ENCODE results near the gene ZNF496. TPM values are rescaled to one million over a fixed set of nuclear protein-coding genes. Genes with fewer than 3 reads are reported as not detected.
"Not testable (repeated sequence)": the region's sequence is repeated elsewhere in the genome, so short reads cannot be mapped to it uniquely, and the experiment has no call there.

Gene ZNF496
- total and polyA plus RNA-seq, 2 experiments from 2014 or later, result 6.7 to 21.0 TPM

- Histone ChIP-seq H3K4me2 (ENCODE audit: unreplicated experiment) (no peak overlapping the region), H3K9ac (no peak overlapping the region), H2AFZ (no peak overlapping the region), H3K36me3 (ENCODE audit: low read depth) (no peaks in the 10 kb centered on the region), H3K9me2 (ENCODE audit: insufficient read depth) (no peaks in the 10 kb centered on the region), H3K27ac (no peak overlapping the region), H4K20me1 (ENCODE audit: insufficient read depth) (no peaks in the 10 kb centered on the region), H3K9me3 (ENCODE audit: low read depth) (no peaks in the 10 kb centered on the region), H3K4me1 (ENCODE audit: insufficient read depth) (no peaks in the 10 kb centered on the region), H3K79me2 (ENCODE audit: insufficient read depth) (no peaks in the 10 kb centered on the region), H3F3A (ENCODE audit: insufficient read depth) (no peaks in the 10 kb centered on the region), H3K27me3 (replicated peaks; ENCODE audit: insufficient read depth) (no peaks in the 10 kb centered on the region), H3K4me3 (no peak overlapping the region)
- no peak for DNase-seq
- no peak for TF ChIP-seq EZH2phosphoT487 (IDR thresholded peaks at IDR 0.05; ENCODE audit: insufficient read depth, low read depth)
- no peak for TF ChIP-seq EZH2 (IDR thresholded peaks at IDR 0.05; ENCODE audit: insufficient read depth, poor library complexity, severe bottlenecking)
- 8 to 17% methylated on average over 1 of the region's 1 CpG for WGBS, 2 experiments (ENCODE audit: low coverage in 1 of 2, low lambda C conversion rate in 2 of 2, missing lambda C conversion rate in 2 of 2)
- in situ Hi-C loops (cut with MboI), result no loop called here
Measured at GRCh38 chr1:247273013-247273412, 58.7 kb downstream of the ZNF496 start.

GRCh38 chr1:247270003-247270402 is 61.7 kb downstream of the ZNF496 start:
- no peak overlapping the region for H3K4me3 ChIP-seq
- in situ Hi-C loops (cut with MboI), result no loop called here
- TF ChIP-seq EZH2 (IDR thresholded peaks at IDR 0.05; ENCODE audit: insufficient read depth, poor library complexity, severe bottlenecking), result no peak
- TF ChIP-seq EZH2phosphoT487 (IDR thresholded peaks at IDR 0.05; ENCODE audit: insufficient read depth, low read depth), result no peak
- no peak overlapping the region for H3K27ac ChIP-seq
- 0% methylated on average over 1 of the region's 1 CpG for WGBS, 2 experiments (ENCODE audit: low coverage in 1 of 2, low lambda C conversion rate in 2 of 2, missing lambda C conversion rate in 2 of 2)
- no peaks in the 10 kb centered on the region for H3K9me2 ChIP-seq (ENCODE audit: insufficient read depth)
- no peaks in the 10 kb centered on the region for H3K36me3 ChIP-seq (ENCODE audit: low read depth)
- no peaks in the 10 kb centered on the region for H3K4me1 ChIP-seq (ENCODE audit: insufficient read depth)
- H3K79me2 ChIP-seq (ENCODE audit: insufficient read depth), result no peaks in the 10 kb centered on the region
- H4K20me1 ChIP-seq (ENCODE audit: insufficient read depth), result no peaks in the 10 kb centered on the region
- DNase-seq, result no peak
- no peak overlapping the region for H2AFZ ChIP-seq
- no peaks in the 10 kb centered on the region for H3K9me3 ChIP-seq (ENCODE audit: low read depth)
- H3K4me2 ChIP-seq (ENCODE audit: unreplicated experiment), result no peak overlapping the region
- no peak overlapping the region for H3K9ac ChIP-seq
- H3K27me3 ChIP-seq (replicated peaks; ENCODE audit: insufficient read depth), result no peaks in the 10 kb centered on the region
- H3F3A ChIP-seq (ENCODE audit: insufficient read depth), result no peaks in the 10 kb centered on the region

- Histone ChIP-seq H3K4me1 (ENCODE audit: insufficient read depth) (no peaks in the 10 kb centered on the region), H2AFZ (no peak overlapping the region), H3F3A (ENCODE audit: insufficient read depth) (no peaks in the 10 kb centered on the region), H4K20me1 (ENCODE audit: insufficient read depth) (no peaks in the 10 kb centered on the region), H3K9me2 (ENCODE audit: insufficient read depth) (no peaks in the 10 kb centered on the region), H3K79me2 (ENCODE audit: insufficient read depth) (no peaks in the 10 kb centered on the region), H3K9me3 (ENCODE audit: low read depth) (no peaks in the 10 kb centered on the region), H3K4me3 (no peak overlapping the region), H3K9ac (no peak overlapping the region), H3K36me3 (ENCODE audit: low read depth) (no peaks in the 10 kb centered on the region), H3K27ac (no peak overlapping the region), H3K27me3 (replicated peaks; ENCODE audit: insufficient read depth) (no peaks in the 10 kb centered on the region), H3K4me2 (ENCODE audit: unreplicated experiment) (no peak overlapping the region)
- DNase-seq, result no peak
- no peak for TF ChIP-seq EZH2 (IDR thresholded peaks at IDR 0.05; ENCODE audit: insufficient read depth, poor library complexity, severe bottlenecking)
- no peak for TF ChIP-seq EZH2phosphoT487 (IDR thresholded peaks at IDR 0.05; ENCODE audit: insufficient read depth, low read depth)
- in situ Hi-C loops (cut with MboI), result no loop called here
Measured at GRCh38 chr1:247269133-247269532, 62.5 kb downstream of the ZNF496 start.

GRCh38 chr1:247268390-247269045 is 63.1 kb downstream of the ZNF496 start:
- Histone ChIP-seq H3K9ac (no peak overlapping the region), H3K4me2 (ENCODE audit: unreplicated experiment) (no peak overlapping the region), H3K9me3 (ENCODE audit: low read depth) (no peaks in the 10 kb centered on the region), H3K9me2 (ENCODE audit: insufficient read depth) (no peaks in the 10 kb centered on the region), H3K4me3 (no peak overlapping the region), H3K4me1 (ENCODE audit: insufficient read depth) (no peaks in the 10 kb centered on the region), H2AFZ (no peak overlapping the region), H3F3A (ENCODE audit: insufficient read depth) (no peaks in the 10 kb centered on the region), H3K79me2 (ENCODE audit: insufficient read depth) (no peaks in the 10 kb centered on the region), H3K27ac (no peak overlapping the region), H3K27me3 (replicated peaks; ENCODE audit: insufficient read depth) (no peaks in the 10 kb centered on the region), H3K36me3 (ENCODE audit: low read depth) (no peaks in the 10 kb centered on the region), H4K20me1 (ENCODE audit: insufficient read depth) (no peaks in the 10 kb centered on the region)
- no peak for DNase-seq
- TF ChIP-seq EZH2phosphoT487 (IDR thresholded peaks at IDR 0.05; ENCODE audit: insufficient read depth, low read depth), result no peak
- TF ChIP-seq EZH2 (IDR thresholded peaks at IDR 0.05; ENCODE audit: insufficient read depth, poor library complexity, severe bottlenecking), result no peak
- in situ Hi-C loops (cut with MboI), result no loop called here
- 22 to 36% methylated on average over 2 of the region's 2 CpGs for WGBS, 2 experiments (ENCODE audit: low coverage in 1 of 2, low lambda C conversion rate in 2 of 2, missing lambda C conversion rate in 2 of 2)

GRCh38 chr1:247266053-247266452 is 65.6 kb downstream of the ZNF496 start:
- H3K4me3 ChIP-seq, result no peak overlapping the region
- no peak overlapping the region for H3K27ac ChIP-seq
- H2AFZ ChIP-seq, result no peak overlapping the region
- H3K79me2 ChIP-seq (ENCODE audit: insufficient read depth), result no peaks in the 10 kb centered on the region
- H3K9me3 ChIP-seq (ENCODE audit: low read depth), result no peaks in the 10 kb centered on the region
- H3K36me3 ChIP-seq (ENCODE audit: low read depth), result no peaks in the 10 kb centered on the region
- in situ Hi-C loops (cut with MboI), result no loop called here
- no peak overlapping the region for H3K9ac ChIP-seq
- H3K4me2 ChIP-seq (ENCODE audit: unreplicated experiment), result no peak overlapping the region
- no peaks in the 10 kb centered on the region for H3K27me3 ChIP-seq (replicated peaks; ENCODE audit: insufficient read depth)
- no peaks in the 10 kb centered on the region for H3K9me2 ChIP-seq (ENCODE audit: insufficient read depth)
- peak; percentile 26 for DNase-seq
- TF ChIP-seq EZH2phosphoT487 (IDR thresholded peaks at IDR 0.05; ENCODE audit: insufficient read depth, low read depth) (no peak), EZH2 (IDR thresholded peaks at IDR 0.05; ENCODE audit: insufficient read depth, poor library complexity, severe bottlenecking) (no peak)
- no peaks in the 10 kb centered on the region for H3F3A ChIP-seq (ENCODE audit: insufficient read depth)
- H3K4me1 ChIP-seq (ENCODE audit: insufficient read depth), result no peaks in the 10 kb centered on the region
- WGBS, 2 experiments (ENCODE audit: low coverage in 1 of 2, low lambda C conversion rate in 2 of 2, missing lambda C conversion rate in 2 of 2), result 48 to 59% methylated on average over 5 of the region's 5 CpGs
- H4K20me1 ChIP-seq (ENCODE audit: insufficient read depth), result no peaks in the 10 kb centered on the region

- H3K4me2 ChIP-seq (ENCODE audit: unreplicated experiment); H3K4me3 ChIP-seq; H3K9me3 ChIP-seq (ENCODE audit: low read depth); in situ Hi-C loops (cut with MboI); H3F3A ChIP-seq (ENCODE audit: insufficient read depth); H2AFZ ChIP-seq; H3K27me3 ChIP-seq (replicated peaks; ENCODE audit: insufficient read depth); H3K27ac ChIP-seq; H3K79me2 ChIP-seq (ENCODE audit: insufficient read depth); H3K9me2 ChIP-seq (ENCODE audit: insufficient read depth); H3K4me1 ChIP-seq (ENCODE audit: insufficient read depth); H3K9ac ChIP-seq; DNase-seq; H3K36me3 ChIP-seq (ENCODE audit: low read depth); H4K20me1 ChIP-seq (ENCODE audit: insufficient read depth): not testable (repeated sequence)
- 16 to 26% methylated on average over 1 of the region's 1 CpG for WGBS, 2 experiments (ENCODE audit: low coverage in 1 of 2, low lambda C conversion rate in 2 of 2, missing lambda C conversion rate in 2 of 2)
Measured at GRCh38 chr1:247255772-247256171, 75.9 kb downstream of the ZNF496 start, which contains the start of gene VN1R5. Gene VN1R5, plus strand, starts transcription at chr1:247256072.

Data from GM23248 (cell line).